ENCODE measurements around the gene AMER1.

Gene AMER1

GRCh38 chrX:64184396-64184795 is 21.1 kb downstream of the AMER1 start:
- no peak for DNase-seq (ENCODE audit: low read depth in 2 of 2)

- no peak for DNase-seq (ENCODE audit: low read depth in 2 of 2)
These were observed 23.3 kb downstream of the AMER1 start for GRCh38 chrX:64182208-64182607.

- no peak for DNase-seq (ENCODE audit: low read depth in 2 of 2)
These were observed 28.6 kb downstream of the AMER1 start for GRCh38 chrX:64176876-64177275.

- DNase-seq (ENCODE audit: low read depth in 2 of 2), result no peak
These were observed 35.5 kb downstream of the AMER1 start for GRCh38 chrX:64169988-64170387.

GRCh38 chrX:64152857-64153256 is 52.7 kb downstream of the AMER1 start:
- DNase-seq (ENCODE audit: low read depth in 2 of 2), result no peak

GRCh38 chrX:64151911-64152310 is 53.6 kb downstream of the AMER1 start:
- no peak for DNase-seq (ENCODE audit: low read depth in 2 of 2)

GRCh38 chrX:64150775-64151174 is 54.7 kb downstream of the AMER1 start:
- DNase-seq (ENCODE audit: low read depth in 2 of 2), result no peak
